H1 (cell line): ENCODE measurements around the gene CRYGN. TPM values are rescaled to one million over a fixed set of nuclear protein-coding genes. Genes with fewer than 3 reads are reported as not detected.

Experiments used
- ATF3 ChIP-seq: IDR thresholded peaks from 2 replicates; pipeline ENCODE4 v1.6.1; 2011; ENCODE audit warnings: low read depth, mild to moderate bottlenecking, low read length; ENCODE audit not compliant: insufficient read depth
- GABPA ChIP-seq: IDR thresholded peaks from 2 replicates; pipeline ENCODE4 v1.6.1; 2011; ENCODE audit warnings: mild to moderate bottlenecking, low read length, moderate library complexity, borderline replicate concordance; ENCODE audit not compliant: insufficient read depth
- KDM4A ChIP-seq: IDR thresholded peaks from one replicate; pipeline ENCODE4 v1.7.1; 2012; ENCODE audit warnings: low read depth, mild to moderate bottlenecking, moderate library complexity, low read length, inconsistent platforms; ENCODE audit not compliant: severe bottlenecking
- polyA plus RNA-seq, 7 experiments: library from polyadenylated mRNA; depleted of rRNA in 3 of 7; stranded (reverse) in 5 of 7; unstranded in 2 of 7; fragments of >200 nt in 5 of 7; fragments of 200-250 nt in 2 of 7; gene quantifications; 1 replicate in 5 of 7; 2 replicates in 1 of 7; 4 replicates in 1 of 7; pipeline versions ENCODE4 v1.2.1 to v1.2.3, GENCODE V29; 2011 to 2013; ENCODE audit warnings: missing spikeins in 2 of 7, mixed read lengths in 2 of 7
- total RNA-seq: library from RNA; stranded (reverse); fragmentation: NEBNext Ultra II Directional; extraction: Animal tissue kit (Norgen Biotek cat#: 25700); gene quantifications from 2 replicates; pipeline ENCODE4 v1.2.1, GENCODE V29; 2021

The CRYGN gene
- total and polyA plus RNA-seq, 2 of the 8 experiments (the other 6 are each of a cell fraction or from before 2014, with no cell fraction given), result 0.98 to 1.6 TPM

GRCh38 chr7:151431281-151431767 lies 8.6 kb downstream of the CRYGN start (continued):
- TF ChIP-seq KDM4A (no peak), ATF3 (no peak), GABPA (no peak)
